Muscle layer of colon (tissue), 2 donors: Measurements from ENCODE around the gene FCRL5.

Experiments used
- H3K27ac ChIP-seq: one replicate; pipeline ENCODE4 v1.7.0; 2013; ENCODE audit warnings: low read depth, mild to moderate bottlenecking, low read length, moderate library complexity
- H3K27me3 ChIP-seq, 2 donors: one replicate each; pipeline ENCODE4 v1.7.0; 2013; ENCODE audit warnings: low read length in 2 of 2, mild to moderate bottlenecking in 2 of 2; ENCODE audit not compliant: insufficient read depth in 2 of 2, control insufficient read depth in 1 of 2
- H3K36me3 ChIP-seq: one replicate; pipeline ENCODE4 v1.7.0; 2013; ENCODE audit warnings: mild to moderate bottlenecking, low read length; ENCODE audit not compliant: insufficient read depth
- H3K4me1 ChIP-seq: one replicate; pipeline ENCODE4 v1.7.0; 2013; ENCODE audit warnings: mild to moderate bottlenecking, low read length; ENCODE audit not compliant: insufficient read depth
- H3K4me3 ChIP-seq, 2 donors: one replicate each; pipeline ENCODE4 v1.7.0; 2013; ENCODE audit warnings: low read length in 2 of 2, low read depth in 1 of 2, mild to moderate bottlenecking in 1 of 2, moderate library complexity in 1 of 2
- H3K9ac ChIP-seq: one replicate; pipeline ENCODE4 v1.7.0; 2013; ENCODE audit warnings: low read length
- H3K9me3 ChIP-seq: one replicate; pipeline ENCODE4 v1.7.0; 2013; ENCODE audit warnings: mild to moderate bottlenecking, low read length
- donor health status: abdominal sarcoma.
- donor health status: Adenocarcinoma of cecum.

The FCRL5 gene

DNA sequence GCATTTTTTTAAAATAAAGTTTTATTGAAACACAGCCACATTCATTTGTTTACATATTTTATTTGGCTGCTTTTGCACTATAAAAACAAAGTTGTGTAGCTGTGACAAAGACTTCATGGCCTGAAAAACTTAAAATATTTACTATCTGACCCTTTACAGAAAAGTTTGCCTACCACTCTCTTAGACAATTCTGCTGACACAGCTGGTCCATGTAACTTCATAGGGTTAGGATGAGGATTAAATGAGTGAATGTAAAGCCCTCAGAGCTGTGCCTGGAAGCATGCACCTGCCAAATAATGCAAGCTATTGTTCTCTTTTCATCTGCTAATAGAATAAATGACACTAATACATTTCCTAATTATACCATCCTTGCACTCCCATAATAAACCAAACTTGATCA, 67.7 kb downstream of the FCRL5 start:
- no peaks in the 10 kb centered on the region for H3K36me3 ChIP-seq
- H3K9ac ChIP-seq = no peak overlapping the region
- no peaks in the 10 kb centered on the region for H3K9me3 ChIP-seq
- H3K4me1 ChIP-seq = no peaks in the 10 kb centered on the region
- H3K4me3 ChIP-seq = no peak overlapping the region
- no peaks in the 10 kb centered on the region for H3K27me3 ChIP-seq
- no peak overlapping the region for H3K27ac ChIP-seq

DNA sequence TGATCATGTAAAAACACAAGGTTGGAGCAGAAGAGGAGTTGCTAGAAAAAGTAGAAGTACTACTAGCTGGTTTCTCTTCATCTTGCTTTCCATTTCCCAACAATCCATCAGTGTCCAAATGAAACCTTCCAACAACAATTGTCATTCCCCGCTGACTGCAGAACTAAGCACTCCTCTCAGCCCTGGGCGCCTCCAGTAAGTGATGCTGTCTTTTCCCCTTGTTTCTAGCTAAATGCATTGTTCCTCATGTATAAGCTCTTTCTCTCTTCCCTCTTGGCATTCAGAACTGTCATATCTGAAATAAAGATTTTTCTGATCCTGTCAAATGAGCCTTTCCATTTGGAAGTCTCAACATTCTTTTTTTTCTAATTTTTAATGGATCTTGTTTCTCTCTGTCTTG, 68.7 kb downstream of the FCRL5 start:
- Histone ChIP-seq H3K27ac (no peak overlapping the region), H3K4me1 (no peaks in the 10 kb centered on the region), H3K4me3 (no peak overlapping the region), H3K27me3 (no peaks in the 10 kb centered on the region), H3K9me3 (no peaks in the 10 kb centered on the region), H3K36me3 (no peaks in the 10 kb centered on the region), H3K9ac (no peak overlapping the region)

DNA sequence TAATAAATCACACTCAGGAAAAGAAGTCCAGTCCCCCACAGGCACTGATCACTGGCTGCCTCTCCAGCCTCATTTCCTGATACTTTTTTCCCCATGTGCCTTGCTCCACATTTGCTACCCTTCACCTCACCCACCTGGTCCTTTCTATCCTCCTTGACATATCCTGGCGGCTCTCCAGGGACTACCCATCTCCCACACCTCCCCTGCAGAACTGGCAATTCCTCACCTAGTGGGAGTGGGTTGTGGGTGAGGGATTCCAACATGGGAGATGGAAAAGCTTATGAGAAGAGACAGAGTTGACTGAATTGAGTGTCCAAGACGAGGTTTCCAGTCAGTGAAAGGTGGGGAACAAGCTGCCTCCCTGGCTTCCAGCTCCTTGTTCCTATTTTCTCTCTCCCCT, 69.6 kb downstream of the FCRL5 start:
- H3K27me3 ChIP-seq = no peaks in the 10 kb centered on the region
- H3K36me3 ChIP-seq = no peaks in the 10 kb centered on the region
- H3K9me3 ChIP-seq = no peaks in the 10 kb centered on the region
- H3K9ac ChIP-seq = no peak overlapping the region
- H3K4me3 ChIP-seq = no peak overlapping the region
- no peaks in the 10 kb centered on the region for H3K4me1 ChIP-seq
- no peak overlapping the region for H3K27ac ChIP-seq

DNA sequence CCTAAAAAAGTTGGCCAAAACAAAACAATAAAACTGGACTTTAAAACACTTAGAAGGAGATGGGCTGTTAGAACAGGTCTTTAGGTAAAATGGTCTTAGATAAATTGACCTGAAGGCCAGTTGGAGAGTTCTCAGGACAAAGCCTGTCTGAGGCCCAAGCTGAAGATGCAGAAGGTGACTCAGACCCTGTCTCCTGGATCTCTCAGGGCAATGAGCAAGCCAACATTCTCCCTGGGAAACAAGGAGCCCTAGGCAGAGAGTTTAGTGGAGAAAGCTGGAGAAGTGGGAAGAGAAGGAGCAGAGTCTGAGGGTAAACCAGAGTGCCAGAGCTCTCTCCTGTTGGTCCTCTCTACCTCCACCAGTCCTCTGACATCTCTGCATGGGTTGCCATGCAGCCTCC, 70.1 kb downstream of the FCRL5 start:
- H3K4me3 ChIP-seq = no peak overlapping the region
- H3K4me1 ChIP-seq = no peaks in the 10 kb centered on the region
- H3K9ac ChIP-seq = no peak overlapping the region
- no peak overlapping the region for H3K27ac ChIP-seq
- H3K9me3 ChIP-seq = no peaks in the 10 kb centered on the region
- H3K36me3 ChIP-seq = no peaks in the 10 kb centered on the region
- H3K27me3 ChIP-seq = no peaks in the 10 kb centered on the region

DNA sequence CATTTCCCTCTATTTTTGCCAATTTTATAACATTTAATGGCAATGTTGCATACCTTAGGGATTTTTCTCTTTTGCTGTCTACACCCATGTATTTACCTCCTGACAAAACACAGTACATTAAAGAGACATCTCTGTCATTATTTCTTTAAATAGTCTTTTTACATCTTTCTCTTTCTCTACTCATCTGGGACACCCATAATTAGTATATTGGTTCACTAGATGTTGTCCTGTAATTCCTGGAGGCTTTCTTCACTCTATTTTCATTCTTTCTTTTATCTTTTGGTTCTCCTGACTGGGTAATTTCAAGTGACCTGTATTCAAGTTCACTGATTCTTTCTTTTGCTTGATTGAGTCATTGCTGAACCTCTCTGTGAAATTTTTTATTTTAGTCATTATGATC, 74.3 kb downstream of the FCRL5 start:
- no peak overlapping the region for H3K4me3 ChIP-seq
- H3K27ac ChIP-seq = no peak overlapping the region
- H3K4me1 ChIP-seq = no peaks in the 10 kb centered on the region
- H3K9ac ChIP-seq = no peak overlapping the region
- no peaks in the 10 kb centered on the region for H3K36me3 ChIP-seq
- no peaks in the 10 kb centered on the region for H3K27me3 ChIP-seq
- H3K9me3 ChIP-seq = no peaks in the 10 kb centered on the region

DNA sequence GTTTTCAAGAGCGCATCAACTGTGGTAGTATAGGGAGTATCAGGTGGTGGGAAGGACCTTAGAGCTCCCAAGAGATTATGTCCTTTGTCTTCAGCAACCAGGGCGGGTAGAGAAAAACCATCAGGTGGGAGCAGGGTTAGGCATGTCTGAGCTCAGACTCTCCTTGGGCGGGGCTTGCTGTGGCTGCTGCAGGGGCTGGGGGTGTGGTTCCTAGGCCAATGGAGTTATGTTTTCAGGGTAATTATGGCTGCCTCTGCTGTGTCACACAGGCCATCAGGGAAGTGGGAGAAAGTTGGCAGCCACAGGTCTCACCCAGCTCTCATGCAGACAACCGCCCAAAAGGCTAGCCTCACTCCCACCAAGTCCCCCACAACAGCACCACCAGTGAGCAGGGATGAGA, 74.9 kb downstream of the FCRL5 start:
- no peak overlapping the region for H3K4me3 ChIP-seq
- no peaks in the 10 kb centered on the region for H3K36me3 ChIP-seq
- H3K27ac ChIP-seq = no peak overlapping the region
- no peaks in the 10 kb centered on the region for H3K27me3 ChIP-seq
- H3K9ac ChIP-seq = no peak overlapping the region
- no peaks in the 10 kb centered on the region for H3K9me3 ChIP-seq
- H3K4me1 ChIP-seq = no peaks in the 10 kb centered on the region

DNA sequence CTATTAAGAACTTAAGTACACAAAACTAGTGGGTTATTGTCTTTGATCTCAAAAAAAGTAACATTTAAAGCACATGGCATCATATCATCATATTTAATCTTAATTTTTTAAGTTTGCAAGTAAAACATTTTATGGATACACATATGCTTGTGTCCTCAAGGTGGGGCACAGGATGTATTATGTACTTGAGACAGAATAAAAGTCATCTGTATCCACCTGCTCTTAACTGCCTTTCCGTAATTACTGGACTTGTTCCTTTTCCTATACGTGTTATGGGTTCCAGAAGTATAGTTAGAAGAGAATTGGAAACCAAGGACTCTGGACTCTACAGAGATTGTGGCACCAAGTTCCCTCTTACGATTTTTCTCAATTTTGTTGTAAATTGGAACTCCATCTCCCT, 79.4 kb downstream of the FCRL5 start:
- Histone ChIP-seq H3K4me3 (no peak overlapping the region), H3K27ac (no peak overlapping the region), H3K27me3 (no peaks in the 10 kb centered on the region), H3K4me1 (no peaks in the 10 kb centered on the region), H3K9ac (no peak overlapping the region), H3K9me3 (no peaks in the 10 kb centered on the region), H3K36me3 (no peaks in the 10 kb centered on the region)

DNA sequence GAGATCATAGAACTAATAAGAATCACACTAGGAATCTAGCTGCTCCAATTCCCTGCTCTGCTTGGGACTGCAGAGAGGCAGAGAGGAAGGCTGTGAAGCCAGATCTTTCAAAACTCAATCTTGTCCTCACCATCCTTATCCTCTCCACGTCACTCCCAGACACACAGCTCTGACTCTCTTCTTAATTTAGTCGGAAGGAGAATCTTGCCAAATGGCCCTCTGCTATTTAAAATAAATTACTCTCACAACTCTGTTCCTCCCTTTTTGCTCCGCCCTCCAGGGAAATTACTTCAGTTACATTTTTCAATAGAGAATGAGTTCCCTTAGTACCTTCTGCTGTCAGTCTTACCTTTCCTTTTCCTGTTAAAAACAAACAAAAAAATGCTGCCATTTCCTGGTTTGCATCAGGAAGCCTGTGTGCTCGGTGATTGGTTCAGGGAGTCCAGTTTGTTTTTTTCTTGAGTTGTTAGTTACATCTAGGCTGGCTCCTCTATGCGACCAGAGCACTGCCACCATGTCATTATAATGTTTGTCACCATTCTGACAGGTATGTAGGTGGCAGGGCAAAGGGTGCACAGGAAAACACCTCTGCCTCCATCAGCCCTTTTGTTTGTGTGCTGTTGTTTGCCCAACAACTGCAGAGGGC, 80.1 kb downstream of the FCRL5 start:
- H3K4me3 ChIP-seq = no peak overlapping the region
- H3K27me3 ChIP-seq = no peaks in the 10 kb centered on the region
- H3K4me1 ChIP-seq = no peaks in the 10 kb centered on the region
- H3K9ac ChIP-seq = no peak overlapping the region
- H3K9me3 ChIP-seq = no peaks in the 10 kb centered on the region
- no peak overlapping the region for H3K27ac ChIP-seq
- H3K36me3 ChIP-seq = no peaks in the 10 kb centered on the region

DNA sequence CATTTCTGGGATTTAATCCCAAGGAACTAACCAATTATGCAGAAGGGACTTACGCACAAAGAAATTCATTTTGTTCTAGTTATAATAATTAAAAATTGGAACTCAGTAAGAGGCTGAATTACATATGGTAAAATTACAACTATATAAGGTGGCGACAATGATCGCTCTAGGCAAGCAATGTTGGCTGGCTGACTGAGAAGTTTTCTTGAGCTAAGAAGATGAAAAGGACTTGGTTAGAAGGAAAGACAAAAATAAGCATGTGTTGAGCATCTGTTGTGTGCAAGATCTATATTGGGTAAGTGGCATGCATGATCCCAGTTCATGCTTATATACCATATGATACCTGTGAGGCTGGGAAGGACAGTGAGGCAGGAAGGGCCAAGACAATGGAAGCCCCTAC, 80.8 kb downstream of the FCRL5 start:
- Histone ChIP-seq H3K27ac (no peak overlapping the region), H3K4me1 (no peaks in the 10 kb centered on the region), H3K27me3 (no peaks in the 10 kb centered on the region), H3K9me3 (no peaks in the 10 kb centered on the region), H3K9ac (no peak overlapping the region), H3K36me3 (no peaks in the 10 kb centered on the region), H3K4me3 (no peak overlapping the region)

DNA sequence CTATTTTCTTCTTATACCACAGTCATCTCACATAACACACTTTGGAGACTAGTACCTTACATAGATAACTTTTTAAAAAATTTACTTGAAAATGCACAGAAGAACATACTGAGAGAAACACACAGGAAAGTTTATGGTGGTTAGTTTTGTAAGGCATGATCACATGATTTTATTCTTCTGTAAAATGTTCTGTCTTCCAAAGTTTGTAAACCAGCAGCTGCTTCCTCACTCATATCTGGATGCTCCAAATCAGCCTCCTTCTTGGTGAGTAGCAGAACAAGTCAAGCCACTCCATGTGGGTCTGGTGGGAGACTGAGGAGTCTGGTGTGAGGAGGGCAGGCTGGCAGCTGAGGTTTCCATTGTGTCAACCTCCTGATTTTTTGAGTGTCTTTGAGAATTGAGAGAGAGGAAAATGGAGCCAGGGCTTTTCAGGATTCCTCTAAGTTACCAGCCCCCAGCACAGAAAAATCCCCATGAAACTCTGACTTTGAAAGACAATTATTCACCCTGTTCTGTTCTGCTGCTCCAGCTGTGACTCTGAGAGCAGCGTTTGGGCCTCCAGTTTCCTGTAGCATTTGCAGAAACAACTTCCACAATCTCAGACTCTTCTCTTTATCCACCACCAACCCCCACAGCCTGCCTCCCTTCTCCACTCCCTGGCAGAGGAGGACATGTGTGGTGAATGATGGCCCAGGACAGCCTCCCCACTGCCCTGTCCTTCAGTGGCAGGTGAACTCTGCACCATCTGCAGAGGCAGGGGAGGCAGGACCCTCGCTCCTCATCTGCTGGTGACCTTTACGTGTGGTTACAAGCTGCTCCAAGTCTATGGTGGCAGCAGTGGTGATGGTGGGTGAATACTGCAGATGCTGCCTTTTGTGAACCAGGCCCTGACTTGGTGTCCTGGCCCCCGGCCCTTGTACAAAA, 82.3 kb downstream of the FCRL5 start:
- Histone ChIP-seq H3K4me3 (no peak overlapping the region), H3K36me3 (no peaks in the 10 kb centered on the region), H3K9me3 (no peaks in the 10 kb centered on the region), H3K27me3 (no peaks in the 10 kb centered on the region), H3K27ac (no peak overlapping the region), H3K4me1 (no peaks in the 10 kb centered on the region), H3K9ac (no peak overlapping the region)

DNA sequence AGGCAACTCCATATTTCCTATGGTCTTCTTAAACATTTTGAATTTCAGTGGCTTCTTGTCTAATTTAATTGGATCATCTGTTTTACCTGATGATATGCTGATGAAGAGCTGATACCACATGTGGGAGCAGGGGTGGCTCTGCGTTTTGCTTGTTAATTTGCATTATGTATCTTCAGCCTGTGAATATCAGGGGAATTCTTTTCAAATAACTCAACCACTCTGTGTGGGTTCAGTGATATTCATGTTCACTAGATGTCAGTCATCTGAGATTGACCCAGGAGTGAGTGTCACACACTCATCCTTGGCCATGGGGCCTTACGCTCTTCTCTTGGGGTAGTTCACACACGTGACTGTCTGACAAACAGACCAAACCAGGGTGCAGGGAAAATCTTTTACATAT, 83.0 kb downstream of the FCRL5 start:
- no peaks in the 10 kb centered on the region for H3K9me3 ChIP-seq
- H3K36me3 ChIP-seq = no peaks in the 10 kb centered on the region
- no peaks in the 10 kb centered on the region for H3K27me3 ChIP-seq
- no peak overlapping the region for H3K9ac ChIP-seq
- H3K4me3 ChIP-seq = no peak overlapping the region
- H3K4me1 ChIP-seq = no peaks in the 10 kb centered on the region
- H3K27ac ChIP-seq = no peak overlapping the region

DNA sequence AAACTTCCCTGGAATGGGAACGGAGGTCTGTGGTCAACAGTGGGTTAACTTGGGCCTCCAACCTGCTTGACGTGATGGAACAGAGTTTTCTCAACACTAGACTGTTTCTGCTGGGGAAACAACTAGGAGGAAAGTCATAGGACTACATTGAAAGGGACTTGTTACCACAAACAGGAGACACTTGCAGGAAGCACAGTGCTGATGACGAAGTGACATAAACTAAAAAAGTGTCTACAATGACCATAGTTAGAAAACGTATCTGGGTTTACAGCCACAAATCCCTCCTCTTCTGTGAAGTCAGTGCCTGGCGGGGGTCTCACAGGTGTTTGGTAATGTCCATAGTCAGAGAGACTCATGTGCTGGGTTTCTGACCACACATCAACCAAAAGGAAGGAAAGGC, 86.3 kb downstream of the FCRL5 start:
- H3K9ac ChIP-seq = no peak overlapping the region
- no peak overlapping the region for H3K4me3 ChIP-seq
- no peaks in the 10 kb centered on the region for H3K9me3 ChIP-seq

More for the DNA sequence above, 86.3 kb downstream of the FCRL5 start:
- Histone ChIP-seq H3K4me1 (no peaks in the 10 kb centered on the region), H3K27ac (no peak overlapping the region), H3K27me3 (no peaks in the 10 kb centered on the region), H3K36me3 (no peaks in the 10 kb centered on the region)
